Memory B cell (primary cell): ENCODE data around the gene CHCHD3.

Source experiments
- ATAC-seq: fragments of 150-1000 bp; cut with Tn5 transposase; 2 replicates; pipeline ENCODE4 v1.10.0; 2021; ENCODE audit warnings: low read depth, mild to moderate bottlenecking, moderate library complexity
- DNase-seq, 2 donors: peaks; one replicate each; pipeline ENCODE4 v3.0.0; 2022; ENCODE audit warnings: low spot score in 2 of 2
- H3K27ac Mint-ChIP-seq: one replicate; pipeline ENCODE4 v1.8.0; 2022; ENCODE audit warnings: mild to moderate bottlenecking, moderate library complexity, mixed read lengths
- H3K27me3 Mint-ChIP-seq: one replicate; pipeline ENCODE4 v1.8.0; 2022; ENCODE audit warnings: mixed read lengths
- H3K36me3 Mint-ChIP-seq: one replicate; pipeline ENCODE4 v1.8.0; 2022; ENCODE audit warnings: mild to moderate bottlenecking, mixed read lengths
- H3K4me1 Mint-ChIP-seq: one replicate; pipeline ENCODE4 v1.8.0; 2022; ENCODE audit warnings: mixed read lengths
- H3K4me3 Mint-ChIP-seq: one replicate; pipeline ENCODE4 v1.8.0; 2022; ENCODE audit warnings: mild to moderate bottlenecking, moderate library complexity, mixed read lengths
- H3K9me3 Mint-ChIP-seq: one replicate; pipeline ENCODE4 v1.8.0; 2022; ENCODE audit warnings: mixed read lengths

Gene CHCHD3

DNA sequence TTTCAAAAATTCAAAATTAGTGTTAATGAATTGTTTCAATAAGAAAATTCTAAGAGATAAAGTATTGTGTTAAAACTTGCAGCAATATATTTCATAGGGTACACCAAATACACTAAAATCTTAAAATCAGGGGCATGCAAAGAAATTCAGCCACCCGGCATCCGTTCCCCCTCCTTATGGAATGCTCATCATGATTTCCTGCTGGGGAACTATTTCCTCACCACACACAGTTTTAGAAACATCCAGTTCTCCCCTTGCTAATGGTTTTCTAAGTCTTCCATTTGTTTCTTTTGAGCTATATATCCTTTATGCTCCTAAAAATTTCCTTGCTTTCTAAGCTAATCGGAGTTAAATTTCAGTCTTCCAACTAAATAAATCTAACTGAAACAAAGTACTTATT lies 60.7 kb downstream of the CHCHD3 start:
- H3K9me3 Mint-ChIP-seq, result no peaks in the 10 kb centered on the region
- H3K27ac Mint-ChIP-seq, result no peak overlapping the region
- H3K27me3 Mint-ChIP-seq, result no peaks in the 10 kb centered on the region
- DNase-seq, result no peak
- peaks cover 3% of the 10 kb centered on the region for H3K4me1 Mint-ChIP-seq
- no peak for ATAC-seq
- H3K4me3 Mint-ChIP-seq, result no peak overlapping the region
- peaks cover 19% of the 10 kb centered on the region for H3K36me3 Mint-ChIP-seq

DNA sequence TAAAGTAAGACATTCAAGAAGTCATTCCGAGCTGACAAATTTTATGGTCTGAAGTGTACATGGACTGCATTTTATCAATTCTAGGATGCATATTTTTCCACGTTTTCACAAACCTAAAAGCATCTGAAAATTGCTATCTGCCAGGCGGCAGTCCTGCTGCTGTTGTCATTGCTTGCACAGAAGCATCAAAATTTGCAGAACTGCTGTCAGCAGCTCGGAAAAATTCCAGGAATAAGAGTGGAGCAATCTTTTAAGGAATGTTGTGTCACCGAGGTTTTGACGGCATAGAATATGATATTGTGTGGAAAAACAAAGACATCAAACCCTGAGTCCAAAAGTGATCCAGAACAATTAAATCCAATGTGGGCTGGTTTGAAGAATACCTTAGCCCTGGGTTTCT lies 61.4 kb downstream of the CHCHD3 start:
- no peak overlapping the region for H3K27ac Mint-ChIP-seq
- H3K4me3 Mint-ChIP-seq, result no peak overlapping the region
- no peaks in the 10 kb centered on the region for H3K27me3 Mint-ChIP-seq
- H3K36me3 Mint-ChIP-seq, result peaks cover 22% of the 10 kb centered on the region
- ATAC-seq (no peak), DNase-seq (no peak)
- no peaks in the 10 kb centered on the region for H3K9me3 Mint-ChIP-seq
- peaks cover 3% of the 10 kb centered on the region for H3K4me1 Mint-ChIP-seq

DNA sequence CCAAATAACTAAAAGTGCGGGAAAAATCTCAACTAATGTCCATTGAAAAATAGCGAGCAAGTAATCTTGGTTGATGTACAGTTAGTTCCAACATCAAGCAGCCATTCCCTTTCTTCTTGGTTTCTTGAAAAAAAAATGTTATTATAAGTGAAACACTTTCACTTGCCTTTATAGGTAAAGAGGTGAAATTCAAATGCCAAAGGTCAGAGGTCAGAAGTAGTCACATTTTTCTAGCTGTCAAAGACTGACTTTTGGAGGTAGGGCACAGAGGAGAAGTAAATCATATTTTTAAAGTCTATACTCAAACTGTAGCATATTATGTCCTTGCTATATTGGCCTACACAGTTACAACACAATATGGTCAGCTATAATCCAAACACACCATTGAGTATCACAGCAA lies 62.3 kb downstream of the CHCHD3 start:
- Mint-ChIP-seq H3K9me3 (no peaks in the 10 kb centered on the region), H3K27me3 (no peaks in the 10 kb centered on the region), H3K4me3 (no peak overlapping the region), H3K36me3 (peaks cover 22% of the 10 kb centered on the region), H3K4me1 (peaks cover 3% of the 10 kb centered on the region), H3K27ac (peak overlapping the region; percentile 38)
- ATAC-seq (no peak), DNase-seq (no peak)

DNA sequence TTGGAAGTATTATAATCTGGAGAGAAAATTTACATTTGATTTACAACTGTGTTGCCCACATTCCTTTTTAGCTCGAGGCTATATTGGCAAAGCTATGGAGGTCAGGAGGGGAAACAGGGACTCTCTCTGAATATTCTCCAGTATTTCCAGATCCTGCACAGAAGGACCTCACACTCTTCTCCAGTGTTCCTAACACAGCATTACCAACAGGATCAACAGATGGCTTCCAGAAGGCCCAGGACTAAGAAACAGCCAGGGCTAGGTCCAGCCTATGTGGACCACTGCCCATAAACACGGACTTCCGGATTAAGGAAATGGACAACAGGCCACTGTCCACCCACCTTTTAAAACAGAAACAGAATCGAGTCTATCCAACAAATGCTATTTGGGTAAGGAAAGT lies 65.3 kb downstream of the CHCHD3 start:
- Mint-ChIP-seq H3K27me3 (no peaks in the 10 kb centered on the region), H3K36me3 (peaks cover 16% of the 10 kb centered on the region), H3K9me3 (no peaks in the 10 kb centered on the region), H3K27ac (no peak overlapping the region), H3K4me1 (peaks cover 3% of the 10 kb centered on the region), H3K4me3 (no peak overlapping the region)
- ATAC-seq (no peak), DNase-seq (no peak)

DNA sequence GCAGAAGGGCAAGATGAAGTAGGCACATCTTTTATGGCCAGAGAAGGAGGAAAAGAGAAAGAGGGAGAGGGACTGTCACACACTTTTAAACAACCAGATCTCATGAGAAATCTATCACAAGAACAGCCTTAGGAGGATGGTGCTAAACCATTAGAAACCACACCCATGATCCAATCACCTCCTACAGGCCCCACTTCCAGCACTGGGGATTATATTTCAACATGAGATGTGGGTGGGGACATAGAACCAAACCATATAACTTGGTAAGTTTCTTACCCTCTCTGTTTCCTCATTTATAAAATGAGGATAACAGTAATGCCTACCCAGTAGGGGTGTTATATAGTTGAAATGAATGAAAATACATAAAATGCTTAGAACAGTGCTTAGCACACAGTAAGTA lies 66.0 kb downstream of the CHCHD3 start:
- no peak for ATAC-seq
- Mint-ChIP-seq H3K4me3 (no peak overlapping the region), H3K27me3 (no peaks in the 10 kb centered on the region), H3K4me1 (peaks cover 4% of the 10 kb centered on the region), H3K36me3 (peaks cover 17% of the 10 kb centered on the region), H3K27ac (peak overlapping the region; percentile 19), H3K9me3 (no peaks in the 10 kb centered on the region)
- DNase-seq, result no peak

DNA sequence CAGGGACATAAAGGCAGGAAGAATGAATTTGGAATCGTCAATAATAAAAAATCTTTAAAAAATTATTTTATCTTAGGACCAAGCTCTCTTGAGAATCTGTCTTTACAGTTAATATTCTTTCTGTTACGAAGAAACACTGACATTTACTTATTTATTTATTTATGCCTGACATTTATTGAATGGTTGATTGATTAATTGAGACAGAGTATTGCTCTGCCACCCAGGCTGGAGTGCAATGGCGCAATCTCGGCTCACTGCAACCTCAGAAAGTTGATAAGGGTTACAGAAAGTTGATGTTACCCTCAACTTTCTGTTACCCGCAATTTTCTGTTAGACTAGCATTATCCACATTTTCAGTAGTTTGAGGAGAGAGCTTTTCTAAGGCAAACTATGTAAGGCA lies 70.1 kb downstream of the CHCHD3 start:
- ATAC-seq (no peak), DNase-seq (no peak)
- H3K36me3 Mint-ChIP-seq, result peaks cover 28% of the 10 kb centered on the region
- peaks cover 1% of the 10 kb centered on the region for H3K9me3 Mint-ChIP-seq
- H3K27me3 Mint-ChIP-seq, result no peaks in the 10 kb centered on the region
- no peak overlapping the region for H3K4me3 Mint-ChIP-seq
- peaks cover 4% of the 10 kb centered on the region for H3K4me1 Mint-ChIP-seq
- no peak overlapping the region for H3K27ac Mint-ChIP-seq

DNA sequence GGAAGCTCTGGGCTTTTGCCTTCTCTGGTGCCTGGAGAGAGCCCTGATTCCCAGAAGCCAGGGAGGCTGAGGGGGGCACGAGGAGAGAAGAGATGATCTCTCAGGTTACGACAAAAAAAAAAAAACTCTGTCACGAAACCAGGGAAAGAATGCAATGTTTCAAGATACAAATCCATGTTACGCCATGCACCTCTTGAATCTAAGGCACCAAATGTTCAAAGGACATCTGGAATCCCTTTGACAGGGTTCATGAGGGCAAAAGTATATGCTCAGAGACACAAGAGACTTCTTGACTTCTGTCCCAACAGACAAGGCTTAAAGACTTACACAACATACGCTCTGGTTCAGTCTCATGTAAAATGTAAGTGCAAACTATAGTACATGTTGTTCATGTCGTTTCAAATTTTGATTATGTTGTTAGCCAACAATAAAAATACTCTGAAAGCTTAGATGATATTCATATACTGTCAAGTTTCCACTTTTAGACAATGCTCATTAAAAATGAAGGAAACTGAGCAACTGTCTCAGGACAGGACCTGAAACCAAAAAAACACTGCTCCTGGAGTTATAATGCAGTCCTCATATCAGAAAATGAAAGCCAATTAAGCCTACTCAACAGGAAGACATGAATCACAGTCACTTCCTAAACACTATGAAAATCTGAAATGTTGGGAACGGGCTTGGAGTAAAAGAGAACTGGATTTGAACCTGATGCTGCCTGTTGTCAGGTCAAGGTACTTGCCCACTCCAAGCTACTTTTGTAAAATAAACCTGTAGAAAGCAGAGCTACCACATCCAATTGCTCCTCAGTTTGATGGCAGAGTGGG lies 72.3 kb downstream of the CHCHD3 start:
- Mint-ChIP-seq H3K4me3 (no peak overlapping the region), H3K27me3 (no peaks in the 10 kb centered on the region), H3K9me3 (peaks cover 1% of the 10 kb centered on the region), H3K27ac (no peak overlapping the region), H3K4me1 (peaks cover 4% of the 10 kb centered on the region), H3K36me3 (peaks cover 32% of the 10 kb centered on the region)
- no peak for ATAC-seq
- no peak for DNase-seq

DNA sequence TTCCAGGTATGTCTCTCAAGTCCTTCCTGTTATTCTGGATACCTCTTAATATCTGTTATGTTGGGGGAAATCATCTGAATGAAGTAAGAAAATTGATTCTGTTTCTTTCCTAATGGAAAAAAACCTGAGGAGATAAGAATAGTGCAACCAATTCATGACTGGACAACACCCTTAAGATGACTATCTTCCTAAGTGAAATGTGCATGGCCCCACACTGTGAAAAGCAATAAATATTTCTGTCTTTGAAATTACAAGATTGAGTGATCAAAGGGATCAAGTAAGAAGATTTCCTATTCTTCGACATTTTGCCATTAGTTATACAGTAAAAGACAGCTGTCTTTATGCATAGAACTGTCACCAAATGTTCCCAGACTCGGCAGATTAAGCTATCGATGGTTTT lies 73.9 kb downstream of the CHCHD3 start:
- H3K4me1 Mint-ChIP-seq, result peaks cover 9% of the 10 kb centered on the region
- peaks cover 1% of the 10 kb centered on the region for H3K9me3 Mint-ChIP-seq
- ATAC-seq, result no peak
- H3K4me3 Mint-ChIP-seq, result no peak overlapping the region
- no peaks in the 10 kb centered on the region for H3K27me3 Mint-ChIP-seq
- DNase-seq, result no peak
- no peak overlapping the region for H3K27ac Mint-ChIP-seq
- H3K36me3 Mint-ChIP-seq, result peaks cover 39% of the 10 kb centered on the region

DNA sequence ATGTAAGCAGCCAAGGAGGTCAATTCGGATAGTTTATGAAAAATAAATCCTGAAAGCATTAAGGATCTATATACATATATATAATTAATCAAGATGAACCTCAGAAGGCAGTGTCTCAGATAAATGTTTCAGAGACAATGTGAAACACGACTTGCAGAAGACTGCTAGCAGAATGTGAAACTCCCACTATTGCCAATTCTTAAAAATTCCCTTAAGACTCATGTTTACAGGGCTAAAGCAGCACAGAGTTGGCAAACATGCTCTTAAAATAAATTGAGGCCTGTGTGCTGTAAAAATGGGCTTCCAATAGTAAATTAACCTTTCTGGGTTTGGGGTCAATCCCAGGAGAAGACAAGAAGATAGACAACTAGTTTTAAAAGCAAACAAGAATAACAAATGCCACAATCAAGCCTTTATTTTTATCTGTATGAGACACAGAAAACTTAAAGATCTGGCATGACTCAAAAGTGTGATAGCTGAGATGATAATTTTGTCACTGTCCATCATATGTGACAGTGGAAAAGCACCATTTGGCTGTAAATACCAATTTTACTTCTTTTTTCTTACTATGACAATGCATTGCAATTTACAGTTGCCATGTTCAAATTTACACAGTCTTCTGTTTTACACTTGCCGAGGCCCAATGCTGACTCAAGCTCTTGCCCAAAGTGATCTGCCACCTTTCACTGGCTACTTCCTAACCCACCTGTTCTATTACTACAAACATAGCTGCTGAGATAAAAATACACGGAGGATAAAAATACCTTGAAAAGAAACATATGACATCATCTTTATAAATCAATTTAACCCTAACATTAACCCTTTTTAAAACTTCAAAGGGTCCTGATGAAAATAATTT lies 78.6 kb downstream of the CHCHD3 start:
- ATAC-seq (no peak), DNase-seq (no peak)
- peaks cover 30% of the 10 kb centered on the region for H3K36me3 Mint-ChIP-seq
- H3K9me3 Mint-ChIP-seq, result peaks cover 1% of the 10 kb centered on the region
- H3K4me3 Mint-ChIP-seq, result no peak overlapping the region
- no peaks in the 10 kb centered on the region for H3K27me3 Mint-ChIP-seq
- H3K4me1 Mint-ChIP-seq, result peaks cover 12% of the 10 kb centered on the region
- H3K27ac Mint-ChIP-seq, result no peak overlapping the region

DNA sequence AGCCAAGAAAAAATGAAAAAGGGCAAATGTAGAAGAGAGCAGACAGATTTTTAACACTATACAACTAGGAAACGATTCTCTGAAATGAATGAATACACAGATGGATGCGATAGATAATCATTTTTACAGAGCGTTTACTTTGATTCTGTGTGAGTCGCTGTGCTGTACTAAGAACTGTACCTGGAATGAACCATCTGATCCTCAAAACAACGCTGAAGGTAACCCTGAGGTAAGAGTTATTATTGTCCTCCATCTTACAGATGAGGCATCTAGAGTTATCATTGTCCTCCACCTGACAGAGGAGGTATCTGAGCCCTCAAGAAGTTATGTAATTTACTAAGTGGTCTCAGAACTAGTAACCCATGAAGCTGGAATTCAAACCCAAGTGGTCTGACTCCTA lies 80.2 kb downstream of the CHCHD3 start:
- no peaks in the 10 kb centered on the region for H3K27me3 Mint-ChIP-seq
- no peak overlapping the region for H3K4me3 Mint-ChIP-seq
- no peaks in the 10 kb centered on the region for H3K9me3 Mint-ChIP-seq
- DNase-seq (no peak), ATAC-seq (no peak)
- H3K4me1 Mint-ChIP-seq, result peaks cover 12% of the 10 kb centered on the region
- no peak overlapping the region for H3K27ac Mint-ChIP-seq
- H3K36me3 Mint-ChIP-seq, result peaks cover 18% of the 10 kb centered on the region

DNA sequence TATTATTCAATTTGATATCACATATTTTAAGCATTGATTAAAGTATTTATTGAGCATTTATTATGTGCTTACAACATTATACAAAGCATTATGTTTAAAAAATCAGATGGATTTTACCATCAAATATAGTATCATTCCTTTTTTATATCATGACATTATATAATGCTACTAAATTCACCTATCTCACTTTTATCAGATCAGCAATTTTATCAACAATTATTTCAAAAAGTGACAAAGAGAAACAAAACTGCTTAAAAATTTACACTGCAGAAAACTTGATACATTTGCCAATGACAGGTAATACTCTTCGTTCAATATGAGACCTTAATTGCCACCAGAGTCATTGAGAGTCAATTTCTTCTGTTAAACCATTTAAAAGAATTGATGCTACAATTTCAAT lies 82.0 kb downstream of the CHCHD3 start:
- no peak overlapping the region for H3K27ac Mint-ChIP-seq
- no peak overlapping the region for H3K4me3 Mint-ChIP-seq
- ATAC-seq (no peak), DNase-seq (no peak)
- peaks cover 19% of the 10 kb centered on the region for H3K4me1 Mint-ChIP-seq
- no peaks in the 10 kb centered on the region for H3K27me3 Mint-ChIP-seq
- peaks cover 13% of the 10 kb centered on the region for H3K36me3 Mint-ChIP-seq
- no peaks in the 10 kb centered on the region for H3K9me3 Mint-ChIP-seq

DNA sequence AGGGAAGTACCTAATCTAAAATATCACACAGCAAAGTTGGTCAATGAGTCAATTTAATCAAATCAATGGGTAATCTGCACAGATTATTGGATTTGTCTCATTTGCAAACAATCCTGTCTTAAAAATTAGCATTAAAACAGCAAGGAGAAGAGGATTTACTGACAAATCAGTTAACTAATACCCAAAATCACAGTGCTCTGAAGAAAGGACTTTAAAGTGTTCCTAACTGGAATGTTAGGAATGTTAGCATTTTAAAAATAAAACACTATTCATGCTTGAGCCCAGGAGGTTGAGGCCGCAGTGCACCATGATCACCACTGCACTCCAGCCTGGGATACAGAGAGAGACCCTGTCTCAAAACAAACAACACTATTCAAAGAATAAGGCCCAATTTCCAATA lies 83.1 kb downstream of the CHCHD3 start:
- Mint-ChIP-seq H3K9me3 (no peaks in the 10 kb centered on the region), H3K36me3 (peaks cover 7% of the 10 kb centered on the region), H3K27me3 (no peaks in the 10 kb centered on the region), H3K27ac (no peak overlapping the region), H3K4me3 (no peak overlapping the region), H3K4me1 (peaks cover 17% of the 10 kb centered on the region)
- ATAC-seq (no peak), DNase-seq (no peak)

DNA sequence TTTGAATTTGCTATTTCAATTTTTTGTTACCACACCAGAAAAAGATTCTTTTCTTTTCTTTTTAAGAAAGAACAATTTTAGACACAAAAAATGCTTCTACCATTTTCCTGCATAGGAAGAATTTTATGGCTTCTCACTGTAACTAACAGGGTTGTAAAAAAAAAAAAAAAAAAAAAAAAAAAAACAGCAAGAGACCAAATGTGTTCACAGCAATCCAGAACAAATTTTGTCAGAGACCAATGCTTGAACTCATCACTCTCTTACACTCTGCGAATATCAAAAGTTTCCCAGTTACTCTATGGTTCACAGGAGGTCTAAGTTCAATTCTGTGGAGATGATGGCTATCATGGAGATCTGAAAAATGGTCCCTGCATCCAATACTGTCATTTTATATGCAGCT lies 84.4 kb downstream of the CHCHD3 start:
- Mint-ChIP-seq H3K4me3 (no peak overlapping the region), H3K27me3 (no peaks in the 10 kb centered on the region), H3K27ac (no peak overlapping the region), H3K4me1 (peaks cover 17% of the 10 kb centered on the region), H3K36me3 (peaks cover 7% of the 10 kb centered on the region), H3K9me3 (no peaks in the 10 kb centered on the region)
- DNase-seq (no peak), ATAC-seq (no peak)

DNA sequence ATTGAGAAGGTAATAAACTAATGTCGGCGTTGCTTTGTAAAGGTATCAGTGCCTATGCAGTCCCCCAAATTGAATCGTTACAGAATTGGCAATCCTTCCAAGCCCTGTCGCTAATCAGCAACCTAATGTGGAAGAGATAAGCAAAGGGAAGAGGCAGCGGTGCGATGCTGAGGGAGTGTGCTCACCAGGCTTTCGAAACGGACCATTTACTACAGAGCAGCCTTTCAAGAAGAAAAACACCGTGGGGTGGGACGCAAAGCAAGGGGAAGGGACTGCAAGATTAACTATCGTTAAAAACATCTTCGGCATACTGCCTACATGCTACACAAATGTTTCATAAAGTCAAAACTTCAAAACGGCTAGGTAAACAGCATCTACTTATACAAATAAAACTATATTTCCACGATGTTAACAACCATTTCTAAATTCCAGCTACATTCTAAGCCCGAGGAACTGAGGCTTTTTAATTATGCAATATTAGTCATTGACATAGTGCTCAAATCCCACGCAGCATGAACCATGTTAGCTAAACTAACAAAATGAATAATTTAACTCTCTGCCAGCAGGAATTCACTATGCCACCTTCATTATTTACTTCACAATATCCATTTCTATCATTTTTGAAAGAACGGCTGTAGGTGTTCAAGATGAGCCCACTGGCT lies 85.2 kb downstream of the CHCHD3 start:
- peaks cover 23% of the 10 kb centered on the region for H3K4me1 Mint-ChIP-seq
- H3K4me3 Mint-ChIP-seq, result no peak overlapping the region
- no peaks in the 10 kb centered on the region for H3K27me3 Mint-ChIP-seq
- DNase-seq (no peak), ATAC-seq (no peak)
- H3K9me3 Mint-ChIP-seq, result no peaks in the 10 kb centered on the region
- H3K27ac Mint-ChIP-seq, result no peak overlapping the region
- peaks cover 7% of the 10 kb centered on the region for H3K36me3 Mint-ChIP-seq
